Heart right ventricle (tissue), 16 donors: ENCODE results near the gene ACTR3. TPM values are rescaled to one million over a fixed set of nuclear protein-coding genes. Genes with fewer than 3 reads are reported as not detected.

Source experiments
- ATAC-seq, 8 donors: fragments of 200-7000 bp; cut with Tn5 transposase; one replicate each; pipeline ENCODE4 v1.9.1; 2020; ENCODE audit warnings: mild to moderate bottlenecking in 8 of 8, moderate library complexity in 8 of 8, moderate number of reproducible peaks in 1 of 8
- DNase-seq, 2 donors: peaks; one replicate each; pipeline ENCODE4 v3.0.0-alpha.2; 2020
- H3K27ac ChIP-seq, 10 donors: fragments of 200-600 bp; sonication (generic) in 2 of 10; one replicate each; pipeline versions ENCODE4 v1.5.0 to v1.8.0; 2020 to 2022; ENCODE audit warnings: mild to moderate bottlenecking in 3 of 10
- H3K27me3 ChIP-seq, 7 donors: fragments of 200-600 bp; one replicate each; pipeline ENCODE4 v1.8.0; 2021 to 2022; ENCODE audit warnings: mild to moderate bottlenecking in 2 of 7
- H3K36me3 ChIP-seq, 9 donors: fragments of 200-600 bp; sonication (generic) in 1 of 9; one replicate each; pipeline versions ENCODE4 v1.5.0 to v1.8.0; 2020 to 2022; ENCODE audit warnings: mild to moderate bottlenecking in 2 of 9
- H3K4me1 ChIP-seq, 9 donors: fragments of 200-600 bp; sonication (generic) in 1 of 9; one replicate each; pipeline versions ENCODE4 v1.5.0 to v1.8.0; 2020 to 2022; ENCODE audit warnings: mild to moderate bottlenecking in 4 of 9
- H3K4me3 ChIP-seq, 10 donors: fragments of 200-600 bp; sonication (generic) in 2 of 10; one replicate each; pipeline versions ENCODE4 v1.5.0 to v1.8.0; 2020 to 2022; ENCODE audit warnings: mild to moderate bottlenecking in 7 of 10, moderate library complexity in 2 of 10
- H3K9me3 ChIP-seq, 11 donors: fragments of 200-600 bp in 10 of 11; sonication (generic) in 2 of 11; one replicate each; pipeline versions ENCODE4 v1.5.0 to v1.8.0; 2013 to 2022; ENCODE audit warnings: mild to moderate bottlenecking in 2 of 11, control low read depth in 1 of 11, moderate library complexity in 1 of 11
- WGBS, 2 donors: extraction: QIAGEN DNeasy Blood & Tissue Kit; methylation state at CpG; one replicate each; pipeline ENCODE4 v1.1.7; 2013; ENCODE audit warnings: inconsistent platforms in 1 of 2; 5-methylcytosine and 5-hydroxymethylcytosine counted together
- intact Hi-C, 10 donors: fragments of 100-400 bp; cut with DNase I; formaldehyde crosslinking; loops; one replicate each; pipeline versions ENCODE4 v1.11.1 to v1.14.2; 2022
- polyA plus RNA-seq, 2 donors: library from polyadenylated mRNA; stranded (reverse); fragments of 200-250 nt; gene quantifications; one replicate each; pipeline ENCODE4 v1.2.3, GENCODE V29; 2013
- total RNA-seq, 10 donors: library from RNA; stranded (reverse); fragmentation: NEBNext Ultra II Directional in 3 of 10; extraction: Animal tissue kit (Norgen Biotek cat#: 25700) in 3 of 10; gene quantifications; one replicate each; pipeline versions ENCODE4 v1.2.1 to v1.2.4, GENCODE V29; 2021 to 2023
- TF ChIP-seq, protein P1 (sequence below), 9 donors: fragments of 200-600 bp; sonication (generic) in 2 of 9; IDR thresholded peaks; one replicate each; pipeline versions ENCODE4 v1.5.0 to v1.8.0; 2021 to 2022; ENCODE audit warnings: antibody characterized with exemption in 9 of 9, mild to moderate bottlenecking in 5 of 9, moderate library complexity in 1 of 9
- donor health status: Arrhythmogenic right ventricular cardiomyopathy.
- donor health status: ischemic (EF 13 %, LVEDD 7.1; RV severe dilation, severe dysfunction).
- donor health status: healthy with polysubstance abuse.
- donor health status: DM: no; HTN: yes; CAD: no.
- donor health status: DM: no; HTN: no; CAD: no.
- donor health status: ischemic (EF 25% LVEDD 6.9; RV normal size, moderate dysfunction).
- donor health status: ischemic (EF 25% LVEDD 5.7; RV mildly dilated, moderate dysfunction).
- donor health status: healthy.
- donor health status: DM: yes; HTN: yes; CAD: no.
- donor health status: Ischemic cardiomyopathy.
- donor health status: ischemic (EF 35%, LVEDD 5.7; RV mildly dilated, moderate dysfunction).
- donor health status: nonischemic (EF 11% LVEDD 7.7; RV severe dilation, severe dysfunction).
- donor health status: DM: yes; HTN: yes; CAD: no.
- donor health status: PGD.
- donor health status: ischemic (EF 29% LVEDD 5.4; RV normal size, mild dysfunction).
- donor health status: nonischemic (EF 23%, LVEDD 6.1; RV moderate dilation, normal function).

The ACTR3 gene
- total and polyA plus RNA-seq, 12 donors: 12.7 to 167 (median 112) TPM

DNA sequence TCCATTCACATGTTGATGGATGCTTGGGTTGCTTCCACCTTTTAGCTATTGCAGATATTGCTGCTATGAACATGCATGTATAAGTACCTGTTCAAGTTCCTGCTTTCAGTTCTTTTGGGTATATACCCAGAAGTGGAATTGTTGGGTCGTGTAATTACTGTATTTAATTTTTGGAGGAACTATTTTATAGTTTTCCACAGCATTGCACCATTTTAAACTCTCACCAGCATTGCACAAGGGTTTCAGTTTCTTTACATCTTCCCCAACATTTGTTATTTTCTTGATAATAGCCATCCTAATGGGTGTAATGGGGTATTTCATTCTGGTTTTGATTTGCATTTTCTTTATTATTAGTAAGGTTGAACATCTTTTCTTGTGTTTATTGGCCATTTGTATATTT is 16.0 kb downstream of the ACTR3 start:
- H3K9me3 ChIP-seq: peaks cover 0 to 9% (median 0%) of the 10 kb centered on the region in 11 donors
- no peak for DNase-seq
- H3K27me3 ChIP-seq: no peaks in the 10 kb centered on the region
- ATAC-seq: no peak
- intact Hi-C loops: no loop called here
- H3K4me3 ChIP-seq: no peak overlapping the region
- peaks cover 0 to 98% (median 59%) of the 10 kb centered on the region in 9 donors for H3K4me1 ChIP-seq
- H3K27ac ChIP-seq: no peak overlapping the region
- TF ChIP-seq, protein P1, sequence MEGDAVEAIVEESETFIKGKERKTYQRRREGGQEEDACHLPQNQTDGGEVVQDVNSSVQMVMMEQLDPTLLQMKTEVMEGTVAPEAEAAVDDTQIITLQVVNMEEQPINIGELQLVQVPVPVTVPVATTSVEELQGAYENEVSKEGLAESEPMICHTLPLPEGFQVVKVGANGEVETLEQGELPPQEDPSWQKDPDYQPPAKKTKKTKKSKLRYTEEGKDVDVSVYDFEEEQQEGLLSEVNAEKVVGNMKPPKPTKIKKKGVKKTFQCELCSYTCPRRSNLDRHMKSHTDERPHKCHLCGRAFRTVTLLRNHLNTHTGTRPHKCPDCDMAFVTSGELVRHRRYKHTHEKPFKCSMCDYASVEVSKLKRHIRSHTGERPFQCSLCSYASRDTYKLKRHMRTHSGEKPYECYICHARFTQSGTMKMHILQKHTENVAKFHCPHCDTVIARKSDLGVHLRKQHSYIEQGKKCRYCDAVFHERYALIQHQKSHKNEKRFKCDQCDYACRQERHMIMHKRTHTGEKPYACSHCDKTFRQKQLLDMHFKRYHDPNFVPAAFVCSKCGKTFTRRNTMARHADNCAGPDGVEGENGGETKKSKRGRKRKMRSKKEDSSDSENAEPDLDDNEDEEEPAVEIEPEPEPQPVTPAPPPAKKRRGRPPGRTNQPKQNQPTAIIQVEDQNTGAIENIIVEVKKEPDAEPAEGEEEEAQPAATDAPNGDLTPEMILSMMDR (IDR thresholded peaks at IDR 0.05): no peak
- WGBS, 2 donors: 89 to 95% methylated on average over 1 of the region's 1 CpG
- H3K36me3 ChIP-seq: no peaks in the 10 kb centered on the region

DNA sequence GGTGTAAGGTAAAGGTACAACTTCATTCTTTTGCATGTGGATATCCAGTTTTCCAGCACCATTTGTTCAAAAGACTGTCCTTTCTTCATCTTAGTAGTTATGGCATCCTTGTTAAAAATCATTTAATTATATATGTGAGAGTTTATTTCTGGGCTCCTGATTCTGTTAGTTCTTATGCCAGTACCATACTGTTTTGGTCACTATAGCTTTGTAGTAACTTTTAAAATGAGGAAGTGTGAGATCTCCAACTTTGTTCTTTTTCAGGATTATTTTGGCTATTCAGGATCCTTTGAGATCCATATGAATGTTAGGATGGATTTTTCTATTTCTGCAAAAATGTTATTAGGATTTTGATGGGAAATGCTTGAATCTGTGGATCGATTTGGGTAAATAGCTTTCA is 16.8 kb downstream of the ACTR3 start:
- no peaks in the 10 kb centered on the region for H3K36me3 ChIP-seq
- no peak for DNase-seq
- no peak overlapping the region for H3K27ac ChIP-seq
- H3K27me3 ChIP-seq: no peaks in the 10 kb centered on the region
- peaks cover 0 to 9% (median 0%) of the 10 kb centered on the region in 11 donors for H3K9me3 ChIP-seq
- ATAC-seq: no peak
- TF ChIP-seq, protein P1 (IDR thresholded peaks at IDR 0.05): no peak
- no peak overlapping the region for H3K4me3 ChIP-seq
- intact Hi-C loops: no loop called here
- peaks cover 0 to 96% (median 59%) of the 10 kb centered on the region in 9 donors for H3K4me1 ChIP-seq
- 96 to 100% methylated on average over 1 of the region's 1 CpG for WGBS, 2 donors

DNA sequence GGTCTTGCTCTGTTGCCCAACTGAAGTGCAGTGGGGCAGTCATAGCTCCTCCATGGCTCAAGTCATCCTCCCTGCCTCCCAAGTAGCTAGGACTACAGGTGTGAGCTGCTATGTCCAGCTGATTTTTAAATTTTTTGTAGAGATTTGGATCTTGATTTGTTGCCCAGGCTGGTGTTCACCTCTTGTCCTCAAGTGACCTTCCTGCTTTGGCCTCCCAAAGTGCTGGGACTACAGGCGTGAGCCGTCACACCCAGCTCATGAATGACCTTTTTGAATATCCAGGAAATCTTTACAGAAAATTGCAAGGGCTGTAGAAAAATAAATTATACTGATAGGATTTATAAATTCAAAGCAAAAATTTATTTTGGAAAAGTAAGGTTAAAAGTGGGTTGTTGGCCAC is 17.4 kb downstream of the ACTR3 start:
- ATAC-seq (peak in 5 of 8 donors; percentile 31 to 76 (median 57)), DNase-seq (no peak)
- no peaks in the 10 kb centered on the region for H3K36me3 ChIP-seq
- H3K27me3 ChIP-seq: no peaks in the 10 kb centered on the region
- intact Hi-C loops: no loop called here
- H3K4me3 ChIP-seq: no peak overlapping the region
- no peak overlapping the region for H3K27ac ChIP-seq
- H3K9me3 ChIP-seq: peaks cover 0 to 9% (median 0%) of the 10 kb centered on the region in 11 donors
- TF ChIP-seq, protein P1 (IDR thresholded peaks at IDR 0.05): no peak
- peaks cover 0 to 93% (median 54%) of the 10 kb centered on the region in 9 donors for H3K4me1 ChIP-seq
- WGBS, 2 donors: 46 to 64% methylated on average over 2 of the region's 2 CpGs

DNA sequence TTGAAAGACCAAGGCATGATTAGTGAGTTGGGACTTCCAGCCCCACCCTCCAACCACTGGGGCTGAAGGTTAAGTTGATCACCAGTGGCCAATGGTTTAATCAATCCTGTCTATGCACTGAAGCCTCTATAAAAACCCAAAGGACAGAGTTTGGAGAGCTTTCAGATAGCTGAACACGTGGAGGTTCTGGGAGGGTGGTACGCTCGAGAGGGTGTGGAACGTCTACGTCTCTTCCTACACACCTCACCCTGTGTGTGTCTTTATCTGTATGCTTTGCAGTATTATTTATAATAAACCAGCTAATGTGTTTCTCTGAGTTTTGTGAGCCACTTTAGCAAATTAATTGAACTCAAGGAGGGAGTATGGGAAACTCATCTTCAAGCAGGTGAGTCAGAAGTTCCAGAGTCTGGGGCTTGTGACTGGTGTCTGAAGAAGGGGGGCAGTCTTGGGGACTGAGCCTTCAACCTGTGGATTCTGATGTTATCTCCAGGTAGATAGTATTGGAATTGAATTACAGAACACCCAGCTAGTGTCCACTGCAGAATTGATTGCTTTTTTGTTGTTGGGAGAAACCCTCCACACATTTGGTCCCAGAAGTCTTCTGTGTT is 20.3 kb downstream of the ACTR3 start:
- H3K4me1 ChIP-seq: peaks cover 0 to 70% (median 28%) of the 10 kb centered on the region in 9 donors
- DNase-seq (no peak), ATAC-seq (peak in 3 of 8 donors; percentile 17 to 48 (median 20))
- no peak overlapping the region for H3K4me3 ChIP-seq
- H3K9me3 ChIP-seq: peaks cover 0 to 9% (median 0%) of the 10 kb centered on the region in 11 donors
- intact Hi-C loops: no loop called here
- TF ChIP-seq, protein P1 (IDR thresholded peaks at IDR 0.05): no peak
- 92 to 95% methylated on average over 5 of the region's 5 CpGs for WGBS, 2 donors
- H3K27ac ChIP-seq: no peak overlapping the region
- H3K27me3 ChIP-seq: no peaks in the 10 kb centered on the region
- H3K36me3 ChIP-seq: peaks cover 0 to 25% (median 0%) of the 10 kb centered on the region in 9 donors
